ENCODE data around the gene ST6GAL1.

ST6GAL1 gene

DNA sequence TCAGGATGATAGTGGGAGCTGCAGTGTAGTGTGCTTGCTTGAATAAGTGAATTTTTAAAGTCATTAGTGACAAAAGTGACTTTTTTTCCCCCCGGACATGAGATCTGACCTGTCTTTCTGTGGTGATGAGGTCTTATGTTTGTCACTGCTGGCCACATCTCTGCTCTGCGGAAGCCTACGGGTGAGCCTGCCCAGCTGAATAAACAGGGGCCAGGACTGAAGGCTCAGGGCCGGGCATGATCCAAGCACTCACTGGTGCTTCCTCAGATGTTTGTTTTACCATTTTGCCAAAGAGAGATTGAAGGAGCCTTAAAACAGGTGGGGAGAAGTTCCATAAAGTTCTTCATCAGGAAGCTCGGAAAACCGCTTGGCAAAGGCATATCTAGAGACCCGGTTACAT is 174.0 kb downstream of the ST6GAL1 start:
- no peak overlapping the region for H3K27ac ChIP-seq (ENCODE audit: low read length)
- no peak overlapping the region for H2AFZ ChIP-seq (ENCODE audit: low read depth, low read length)
- no peaks in the 10 kb centered on the region for H3K79me2 ChIP-seq (ENCODE audit: insufficient read depth, low read length)
- H3K9me3 ChIP-seq (ENCODE audit: insufficient read depth, low read length, severe bottlenecking) = no peaks in the 10 kb centered on the region
- H3K27me3 ChIP-seq (ENCODE audit: insufficient read depth, low read length, poor library complexity) = peaks cover 2% of the 10 kb centered on the region
- DNase-seq = no peak
- no peak overlapping the region for H3K4me2 ChIP-seq (ENCODE audit: insufficient read depth, low read length)
- H3K36me3 ChIP-seq (ENCODE audit: insufficient read depth, low read length) = no peaks in the 10 kb centered on the region
- ATAC-seq (ENCODE audit: insufficient read depth, low read depth) = no peak
- H3K4me3 ChIP-seq (ENCODE audit: low read depth in 1 of 2, low read length in 2 of 2) = no peak overlapping the region
- H4K20me1 ChIP-seq (ENCODE audit: insufficient read depth, low read length) = no peaks in the 10 kb centered on the region
- no peaks in the 10 kb centered on the region; the same call in 1 of the 2 replicates for H3K4me1 ChIP-seq (ENCODE audit: insufficient read depth, low read length)
- H3K9ac ChIP-seq (ENCODE audit: low read depth, low read length) = no peak overlapping the region
- TF ChIP-seq, protein P1, sequence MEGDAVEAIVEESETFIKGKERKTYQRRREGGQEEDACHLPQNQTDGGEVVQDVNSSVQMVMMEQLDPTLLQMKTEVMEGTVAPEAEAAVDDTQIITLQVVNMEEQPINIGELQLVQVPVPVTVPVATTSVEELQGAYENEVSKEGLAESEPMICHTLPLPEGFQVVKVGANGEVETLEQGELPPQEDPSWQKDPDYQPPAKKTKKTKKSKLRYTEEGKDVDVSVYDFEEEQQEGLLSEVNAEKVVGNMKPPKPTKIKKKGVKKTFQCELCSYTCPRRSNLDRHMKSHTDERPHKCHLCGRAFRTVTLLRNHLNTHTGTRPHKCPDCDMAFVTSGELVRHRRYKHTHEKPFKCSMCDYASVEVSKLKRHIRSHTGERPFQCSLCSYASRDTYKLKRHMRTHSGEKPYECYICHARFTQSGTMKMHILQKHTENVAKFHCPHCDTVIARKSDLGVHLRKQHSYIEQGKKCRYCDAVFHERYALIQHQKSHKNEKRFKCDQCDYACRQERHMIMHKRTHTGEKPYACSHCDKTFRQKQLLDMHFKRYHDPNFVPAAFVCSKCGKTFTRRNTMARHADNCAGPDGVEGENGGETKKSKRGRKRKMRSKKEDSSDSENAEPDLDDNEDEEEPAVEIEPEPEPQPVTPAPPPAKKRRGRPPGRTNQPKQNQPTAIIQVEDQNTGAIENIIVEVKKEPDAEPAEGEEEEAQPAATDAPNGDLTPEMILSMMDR (IDR thresholded peaks at IDR 0.05; ENCODE audit: borderline replicate concordance, extremely low read depth, low read length, poor library complexity, severe bottlenecking) = no peak
- TF ChIP-seq EZH2 (IDR thresholded peaks at IDR 0.05; ENCODE audit: borderline replicate concordance, low read depth, low read length, severe bottlenecking) = no peak

DNA sequence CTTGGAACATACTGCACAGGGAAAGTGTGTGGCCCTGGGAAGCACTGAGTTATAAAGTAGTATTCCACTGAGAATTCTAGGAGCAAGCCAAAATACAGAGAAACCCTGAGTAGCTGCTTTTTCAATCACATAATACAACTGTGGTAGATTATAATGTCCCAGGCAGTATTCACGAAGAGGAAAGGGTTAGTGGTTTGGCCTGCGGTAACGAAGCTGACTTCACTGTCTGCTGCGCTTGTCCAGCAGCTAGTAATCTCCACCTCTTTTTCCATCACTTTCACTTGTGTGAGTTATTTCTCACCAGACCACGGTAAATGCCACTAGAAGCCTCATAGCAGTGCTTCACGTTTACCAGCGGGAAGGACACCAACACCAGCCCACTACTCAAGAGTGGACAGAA is 174.6 kb downstream of the ST6GAL1 start:
- H3K36me3 ChIP-seq (ENCODE audit: insufficient read depth, low read length) = no peaks in the 10 kb centered on the region
- TF ChIP-seq, protein P1 (IDR thresholded peaks at IDR 0.05; ENCODE audit: borderline replicate concordance, extremely low read depth, low read length, poor library complexity, severe bottlenecking) = no peak
- TF ChIP-seq EZH2 (IDR thresholded peaks at IDR 0.05; ENCODE audit: borderline replicate concordance, low read depth, low read length, severe bottlenecking) = no peak
- no peak overlapping the region for H3K4me3 ChIP-seq (ENCODE audit: low read depth in 1 of 2, low read length in 2 of 2)
- no peaks in the 10 kb centered on the region for H3K79me2 ChIP-seq (ENCODE audit: insufficient read depth, low read length)
- H3K4me1 ChIP-seq (ENCODE audit: insufficient read depth, low read length) = no peaks in the 10 kb centered on the region; the same call in 1 of the 2 replicates
- DNase-seq = no peak
- no peak for ATAC-seq (ENCODE audit: insufficient read depth, low read depth)
- H4K20me1 ChIP-seq (ENCODE audit: insufficient read depth, low read length) = no peaks in the 10 kb centered on the region
- no peak overlapping the region for H3K9ac ChIP-seq (ENCODE audit: low read depth, low read length)
- H3K27me3 ChIP-seq (ENCODE audit: insufficient read depth, low read length, poor library complexity) = peaks cover 2% of the 10 kb centered on the region
- H2AFZ ChIP-seq (ENCODE audit: low read depth, low read length) = no peak overlapping the region
- no peak overlapping the region for H3K4me2 ChIP-seq (ENCODE audit: insufficient read depth, low read length)
- no peak overlapping the region for H3K27ac ChIP-seq (ENCODE audit: low read length)
- H3K9me3 ChIP-seq (ENCODE audit: insufficient read depth, low read length, severe bottlenecking) = no peaks in the 10 kb centered on the region

DNA sequence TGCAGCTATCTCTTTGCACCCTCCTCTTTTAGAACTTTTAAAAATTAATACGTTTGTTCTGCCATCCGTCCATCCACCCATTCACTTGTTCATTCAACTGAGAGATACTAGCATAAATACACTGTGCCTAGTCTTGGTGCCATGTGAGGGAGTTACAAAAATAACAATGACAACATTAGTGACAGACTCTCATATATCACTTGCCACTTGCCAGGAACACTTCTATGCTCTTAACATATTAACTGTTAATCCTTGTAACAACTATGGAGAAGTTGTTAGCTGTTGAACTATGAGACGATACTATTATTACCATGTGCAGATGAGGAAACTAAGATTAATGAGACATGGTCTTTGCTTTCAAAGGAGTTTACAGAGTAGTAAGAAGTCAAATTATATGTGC is 175.4 kb downstream of the ST6GAL1 start:
- H4K20me1 ChIP-seq (ENCODE audit: insufficient read depth, low read length) = no peaks in the 10 kb centered on the region

More for the DNA sequence above, 175.4 kb downstream of the ST6GAL1 start:
- no peaks in the 10 kb centered on the region for H3K9me3 ChIP-seq (ENCODE audit: insufficient read depth, low read length, severe bottlenecking)
- no peak overlapping the region for H3K27ac ChIP-seq (ENCODE audit: low read length)
- H3K4me3 ChIP-seq (ENCODE audit: low read depth in 1 of 2, low read length in 2 of 2) = no peak overlapping the region
- H3K36me3 ChIP-seq (ENCODE audit: insufficient read depth, low read length) = no peaks in the 10 kb centered on the region
- H3K4me1 ChIP-seq (ENCODE audit: insufficient read depth, low read length) = no peaks in the 10 kb centered on the region; the same call in 1 of the 2 replicates
- no peak overlapping the region for H3K4me2 ChIP-seq (ENCODE audit: insufficient read depth, low read length)
- H3K79me2 ChIP-seq (ENCODE audit: insufficient read depth, low read length) = no peaks in the 10 kb centered on the region
- no peak for DNase-seq
- TF ChIP-seq EZH2 (IDR thresholded peaks at IDR 0.05; ENCODE audit: borderline replicate concordance, low read depth, low read length, severe bottlenecking) = no peak
- TF ChIP-seq, protein P1 (IDR thresholded peaks at IDR 0.05; ENCODE audit: borderline replicate concordance, extremely low read depth, low read length, poor library complexity, severe bottlenecking) = no peak
- H2AFZ ChIP-seq (ENCODE audit: low read depth, low read length) = no peak overlapping the region
- H3K27me3 ChIP-seq (ENCODE audit: insufficient read depth, low read length, poor library complexity) = peaks cover 3% of the 10 kb centered on the region
- no peak for ATAC-seq (ENCODE audit: insufficient read depth, low read depth)
- H3K9ac ChIP-seq (ENCODE audit: low read depth, low read length) = no peak overlapping the region

Measured in DND-41 (cell line).